Panc1 (cell line): ENCODE measurements around the gene NPAS3.

ENCODE experiments used
- POLR2AphosphoS5 ChIP-seq: IDR thresholded peaks from 2 replicates; pipeline ENCODE4 v1.6.1; 2012; ENCODE audit warnings: mild to moderate bottlenecking, low read depth, low read length, moderate library complexity
- TF ChIP-seq, protein P1 (sequence below): fragments of 450-650 bp; IDR thresholded peaks from 2 replicates; pipeline ENCODE4 v1.5.1; 2017; ENCODE audit warnings: mild to moderate bottlenecking

DNA sequence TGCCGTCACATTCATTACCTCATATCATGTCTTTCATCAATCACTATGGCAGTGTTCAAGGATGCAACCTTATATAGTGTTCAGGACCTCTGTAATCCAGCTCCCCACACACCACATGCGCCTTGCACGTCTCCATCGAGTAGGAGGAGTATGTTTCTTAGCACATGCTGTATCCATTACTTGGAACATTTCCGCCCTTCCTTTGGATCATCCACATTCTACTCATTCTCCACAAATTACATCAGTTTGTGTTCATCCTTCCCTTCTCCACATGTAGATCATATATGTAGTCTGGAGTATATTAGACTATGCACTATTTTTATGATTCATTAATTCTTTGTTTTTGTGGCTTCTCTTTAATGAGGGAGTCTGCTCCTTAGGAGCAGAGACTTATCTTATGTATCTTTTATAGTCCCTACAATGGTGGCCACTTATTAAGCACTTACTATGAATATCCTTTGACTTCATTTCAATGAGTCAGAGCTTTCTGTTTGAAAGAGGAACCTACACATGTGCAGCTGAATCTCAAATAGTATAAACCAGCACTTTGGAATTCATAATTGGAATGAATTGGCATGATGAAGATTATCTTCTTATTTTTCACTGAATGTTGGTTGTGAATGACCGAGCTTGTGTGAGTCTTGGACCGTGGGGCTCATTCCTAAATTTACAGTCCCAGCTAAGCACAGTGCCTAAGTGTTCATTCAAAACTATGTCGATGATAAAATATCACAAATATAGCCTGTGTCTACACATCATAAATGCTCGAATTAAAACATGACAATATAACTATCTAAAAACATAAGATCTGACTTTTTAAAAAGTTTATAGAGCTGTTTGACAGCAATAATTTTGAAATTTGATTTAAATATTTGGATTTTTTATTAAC is 30.2 kb upstream of the NPAS3 start:
- TF ChIP-seq, protein P1, sequence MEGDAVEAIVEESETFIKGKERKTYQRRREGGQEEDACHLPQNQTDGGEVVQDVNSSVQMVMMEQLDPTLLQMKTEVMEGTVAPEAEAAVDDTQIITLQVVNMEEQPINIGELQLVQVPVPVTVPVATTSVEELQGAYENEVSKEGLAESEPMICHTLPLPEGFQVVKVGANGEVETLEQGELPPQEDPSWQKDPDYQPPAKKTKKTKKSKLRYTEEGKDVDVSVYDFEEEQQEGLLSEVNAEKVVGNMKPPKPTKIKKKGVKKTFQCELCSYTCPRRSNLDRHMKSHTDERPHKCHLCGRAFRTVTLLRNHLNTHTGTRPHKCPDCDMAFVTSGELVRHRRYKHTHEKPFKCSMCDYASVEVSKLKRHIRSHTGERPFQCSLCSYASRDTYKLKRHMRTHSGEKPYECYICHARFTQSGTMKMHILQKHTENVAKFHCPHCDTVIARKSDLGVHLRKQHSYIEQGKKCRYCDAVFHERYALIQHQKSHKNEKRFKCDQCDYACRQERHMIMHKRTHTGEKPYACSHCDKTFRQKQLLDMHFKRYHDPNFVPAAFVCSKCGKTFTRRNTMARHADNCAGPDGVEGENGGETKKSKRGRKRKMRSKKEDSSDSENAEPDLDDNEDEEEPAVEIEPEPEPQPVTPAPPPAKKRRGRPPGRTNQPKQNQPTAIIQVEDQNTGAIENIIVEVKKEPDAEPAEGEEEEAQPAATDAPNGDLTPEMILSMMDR = no peak
- TF ChIP-seq POLR2AphosphoS5 = no peak
